ENCODE data around the gene C5AR2. TPM values are rescaled to one million over a fixed set of nuclear protein-coding genes. Genes with fewer than 3 reads are reported as not detected.
A peak's percentile ranks its signal among the peaks of the same experiment; 100 is the strongest.
"Not testable (repeated sequence)": the region's sequence is repeated elsewhere in the genome, so short reads cannot be mapped to it uniquely, and the experiment has no call there.

The C5AR2 gene
- polyA plus RNA-seq, 1 donor = 0.25 TPM

- no CpG with 5 or more reads among the region's 8 CpGs for WGBS (ENCODE audit: insufficient coverage, low lambda C conversion rate)
- Histone ChIP-seq H3K27ac (ENCODE audit: low read length) (no peak overlapping the region), H3K27me3 (ENCODE audit: control insufficient read depth, insufficient read depth, low read length) (peaks cover 4% of the 10 kb centered on the region), H3K4me1 (ENCODE audit: control insufficient read depth, insufficient read depth, low read length) (no peaks in the 10 kb centered on the region), H3K4me3 (ENCODE audit: low read length) (peak overlapping the region; percentile 0), H3K9me3 (ENCODE audit: control insufficient read depth, low read depth, low read length) (peaks cover 4% of the 10 kb centered on the region), H3K36me3 (ENCODE audit: control insufficient read depth, insufficient read depth, low read length) (no peaks in the 10 kb centered on the region)
- DNase-seq = no peak
Measured at GRCh38 chr19:47323409-47323808, 8.6 kb upstream of the C5AR2 start.

- WGBS (ENCODE audit: insufficient coverage, low lambda C conversion rate) = 92% methylated on average over 2 of the region's 12 CpGs
- Histone ChIP-seq H3K27ac (ENCODE audit: low read length) (peak overlapping the region; percentile 23), H3K4me3 (ENCODE audit: low read length) (peak overlapping the region; percentile 0)
Measured at GRCh38 chr19:47323872-47324271, 8.1 kb upstream of the C5AR2 start.

DNA sequence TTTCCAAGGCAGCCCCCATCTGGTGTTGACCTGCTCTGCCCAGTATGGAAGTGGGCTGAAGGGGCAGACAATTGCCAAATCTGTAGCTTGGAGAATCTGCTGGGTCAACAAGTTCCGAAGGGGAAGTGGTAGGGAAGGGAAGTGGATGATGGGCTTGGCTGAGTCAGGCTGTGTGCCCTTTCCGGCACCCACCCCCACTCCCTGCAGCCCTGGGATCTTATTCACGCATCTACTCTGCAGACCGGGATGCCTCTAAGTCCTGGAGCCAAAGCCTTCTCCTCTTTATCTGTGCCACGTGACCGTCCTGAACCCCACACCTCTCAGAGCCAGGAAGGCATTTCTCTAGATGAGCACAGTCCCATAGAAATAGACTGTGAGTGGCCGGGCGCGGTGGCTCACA is 7.5 kb upstream of the C5AR2 start:
- DNase-seq = no peak
- Histone ChIP-seq H3K4me1 (ENCODE audit: control insufficient read depth, insufficient read depth, low read length) (no peaks in the 10 kb centered on the region), H3K27me3 (ENCODE audit: control insufficient read depth, insufficient read depth, low read length) (peaks cover 4% of the 10 kb centered on the region), H3K9me3 (ENCODE audit: control insufficient read depth, low read depth, low read length) (peaks cover 4% of the 10 kb centered on the region), H3K4me3 (ENCODE audit: low read length) (no peak overlapping the region), H3K36me3 (ENCODE audit: control insufficient read depth, insufficient read depth, low read length) (no peaks in the 10 kb centered on the region), H3K27ac (ENCODE audit: low read length) (peak overlapping the region; percentile 23)
- WGBS (ENCODE audit: insufficient coverage, low lambda C conversion rate) = no CpG with 5 or more reads among the region's 9 CpGs

More at GRCh38 chr19:47323872-47324271, 8.1 kb upstream of the C5AR2 start:
- Histone ChIP-seq H3K27me3 (ENCODE audit: control insufficient read depth, insufficient read depth, low read length) (peaks cover 4% of the 10 kb centered on the region), H3K9me3 (ENCODE audit: control insufficient read depth, low read depth, low read length) (peaks cover 4% of the 10 kb centered on the region), H3K36me3 (ENCODE audit: control insufficient read depth, insufficient read depth, low read length) (no peaks in the 10 kb centered on the region), H3K4me1 (ENCODE audit: control insufficient read depth, insufficient read depth, low read length) (no peaks in the 10 kb centered on the region)
- no peak for DNase-seq

- WGBS (ENCODE audit: insufficient coverage, low lambda C conversion rate) = no CpG with 5 or more reads among the region's 9 CpGs
- Histone ChIP-seq H3K9me3 (ENCODE audit: control insufficient read depth, low read depth, low read length) (no peaks in the 10 kb centered on the region), H3K27me3 (ENCODE audit: control insufficient read depth, insufficient read depth, low read length) (no peaks in the 10 kb centered on the region), H3K36me3 (ENCODE audit: control insufficient read depth, insufficient read depth, low read length) (no peaks in the 10 kb centered on the region), H3K27ac (ENCODE audit: low read length) (peak overlapping the region; percentile 67), H3K4me3 (ENCODE audit: low read length) (no peak overlapping the region), H3K4me1 (ENCODE audit: control insufficient read depth, insufficient read depth, low read length) (no peaks in the 10 kb centered on the region)
- peak in 1 of 2 donors; percentile 16 for DNase-seq
Measured at GRCh38 chr19:47330466-47330869, 1.5 kb upstream of the C5AR2 start.

GRCh38 chr19:47331490-47331889 is 485 bp upstream of the C5AR2 start:
- H3K4me1 ChIP-seq (ENCODE audit: control insufficient read depth, insufficient read depth, low read length) = no peaks in the 10 kb centered on the region
- no peaks in the 10 kb centered on the region for H3K9me3 ChIP-seq (ENCODE audit: control insufficient read depth, low read depth, low read length)
- H3K27me3 ChIP-seq (ENCODE audit: control insufficient read depth, insufficient read depth, low read length) = no peaks in the 10 kb centered on the region
- H3K36me3 ChIP-seq (ENCODE audit: control insufficient read depth, insufficient read depth, low read length) = no peaks in the 10 kb centered on the region
- DNase-seq = no peak
- whole genome bisulfite sequencing (ENCODE audit: insufficient coverage, low lambda C conversion rate) = no CpG with 5 or more reads among the region's 6 CpGs
- H3K4me3 ChIP-seq (ENCODE audit: low read length) = no peak overlapping the region
- H3K27ac ChIP-seq (ENCODE audit: low read length) = no peak overlapping the region

- H3K27me3 ChIP-seq (ENCODE audit: control insufficient read depth, insufficient read depth, low read length); H3K9me3 ChIP-seq (ENCODE audit: control insufficient read depth, low read depth, low read length); H3K27ac ChIP-seq (ENCODE audit: low read length); H3K4me1 ChIP-seq (ENCODE audit: control insufficient read depth, insufficient read depth, low read length); H3K36me3 ChIP-seq (ENCODE audit: control insufficient read depth, insufficient read depth, low read length); H3K4me3 ChIP-seq (ENCODE audit: low read length); DNase-seq: not testable (repeated sequence)
- no CpG with 5 or more reads among the region's 18 CpGs for WGBS (ENCODE audit: insufficient coverage, low lambda C conversion rate)
Measured at GRCh38 chr19:47336765-47337718, 5.1 kb downstream of the C5AR2 start.

DNA sequence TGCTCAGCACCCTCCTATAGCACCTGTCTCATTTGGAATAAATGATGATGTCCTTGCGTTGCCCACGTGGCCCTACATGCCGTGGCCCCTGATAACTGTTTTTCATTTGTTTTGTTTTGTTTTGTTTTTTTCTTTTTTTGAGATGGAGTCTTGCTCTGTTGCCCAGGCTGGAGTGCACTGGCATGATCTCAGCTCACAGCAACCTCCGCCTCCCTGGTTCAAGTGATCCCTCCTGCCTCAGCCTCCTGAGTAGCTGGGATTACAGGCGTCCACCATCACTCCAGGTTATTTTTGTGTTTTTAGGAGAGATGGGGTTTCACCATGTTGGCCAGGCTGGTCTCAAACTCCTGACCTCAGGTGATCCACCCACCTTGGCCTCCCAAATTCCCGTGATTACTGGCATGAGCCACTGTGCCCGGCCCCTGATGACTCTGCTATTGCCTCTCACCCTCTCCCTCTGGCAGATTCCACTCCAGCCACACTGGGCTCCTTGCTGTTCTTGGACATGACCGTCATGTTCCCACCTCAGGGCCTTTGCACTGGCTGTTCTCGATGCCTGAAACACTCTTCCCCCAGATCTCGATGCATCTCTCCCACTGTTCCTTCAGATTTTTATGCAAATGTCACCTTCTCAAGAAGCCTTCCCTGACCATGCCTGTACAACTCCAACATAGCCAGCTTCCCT is 7.4 kb downstream of the C5AR2 start:
- 100% methylated on average over 2 of the region's 10 CpGs for WGBS (ENCODE audit: insufficient coverage, low lambda C conversion rate)
- Histone ChIP-seq H3K36me3 (ENCODE audit: control insufficient read depth, insufficient read depth, low read length) (no peaks in the 10 kb centered on the region), H3K9me3 (ENCODE audit: control insufficient read depth, low read depth, low read length) (peaks cover 7% of the 10 kb centered on the region), H3K27ac (ENCODE audit: low read length) (no peak overlapping the region), H3K27me3 (ENCODE audit: control insufficient read depth, insufficient read depth, low read length) (no peaks in the 10 kb centered on the region), H3K4me3 (ENCODE audit: low read length) (no peak overlapping the region), H3K4me1 (ENCODE audit: control insufficient read depth, insufficient read depth, low read length) (no peaks in the 10 kb centered on the region)
- no peak for DNase-seq

DNA sequence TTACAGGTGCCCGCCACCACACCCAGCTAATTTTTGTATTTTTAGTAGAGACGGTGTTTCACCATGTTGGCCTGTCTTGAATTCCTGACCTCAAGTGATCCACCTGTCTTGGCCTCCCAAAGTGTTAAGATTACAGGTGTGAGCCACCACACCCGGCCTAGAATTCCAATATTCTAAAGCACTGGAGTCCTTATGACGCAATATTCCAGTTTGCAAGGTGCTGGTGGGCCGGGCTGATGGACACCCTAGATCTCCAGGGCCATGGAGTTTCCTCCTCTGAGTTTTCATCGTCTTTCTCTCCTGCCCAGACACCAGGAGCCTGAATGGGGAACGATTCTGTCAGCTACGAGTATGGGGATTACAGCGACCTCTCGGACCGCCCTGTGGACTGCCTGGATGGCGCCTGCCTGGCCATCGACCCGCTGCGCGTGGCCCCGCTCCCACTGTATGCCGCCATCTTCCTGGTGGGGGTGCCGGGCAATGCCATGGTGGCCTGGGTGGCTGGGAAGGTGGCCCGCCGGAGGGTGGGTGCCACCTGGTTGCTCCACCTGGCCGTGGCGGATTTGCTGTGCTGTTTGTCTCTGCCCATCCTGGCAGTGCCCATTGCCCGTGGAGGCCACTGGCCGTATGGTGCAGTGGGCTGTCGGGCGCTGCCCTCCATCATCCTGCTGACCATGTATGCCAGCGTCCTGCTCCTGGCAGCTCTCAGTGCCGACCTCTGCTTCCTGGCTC is 8.7 kb downstream of the C5AR2 start:
- H3K4me3 ChIP-seq (ENCODE audit: low read length) = no peak overlapping the region
- no CpG with 5 or more reads among the region's 29 CpGs for WGBS (ENCODE audit: insufficient coverage, low lambda C conversion rate)

DNA sequence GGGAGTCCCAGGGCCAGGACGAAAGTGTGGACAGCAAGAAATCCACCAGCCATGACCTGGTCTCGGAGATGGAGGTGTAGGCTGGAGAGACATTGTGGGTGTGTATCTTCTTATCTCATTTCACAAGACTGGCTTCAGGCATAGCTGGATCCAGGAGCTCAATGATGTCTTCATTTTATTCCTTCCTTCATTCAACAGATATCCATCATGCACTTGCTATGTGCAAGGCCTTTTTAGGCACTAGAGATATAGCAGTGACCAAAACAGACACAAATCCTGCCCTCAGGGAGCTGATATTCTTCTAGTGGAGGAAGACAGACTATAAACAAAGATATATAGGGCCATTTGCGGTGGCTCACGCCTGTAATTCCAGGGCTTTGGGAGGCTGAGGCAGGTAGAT is 9.8 kb downstream of the C5AR2 start:
- Histone ChIP-seq H3K9me3 (ENCODE audit: control insufficient read depth, low read depth, low read length) (peaks cover 7% of the 10 kb centered on the region), H3K4me3 (ENCODE audit: low read length) (no peak overlapping the region), H3K27me3 (ENCODE audit: control insufficient read depth, insufficient read depth, low read length) (no peaks in the 10 kb centered on the region), H3K4me1 (ENCODE audit: control insufficient read depth, insufficient read depth, low read length) (no peaks in the 10 kb centered on the region), H3K36me3 (ENCODE audit: control insufficient read depth, insufficient read depth, low read length) (no peaks in the 10 kb centered on the region), H3K27ac (ENCODE audit: low read length) (no peak overlapping the region)
- DNase-seq = no peak
- no CpG with 5 or more reads among the region's 4 CpGs for WGBS (ENCODE audit: insufficient coverage, low lambda C conversion rate)

More for the DNA sequence above, 8.7 kb downstream of the C5AR2 start:
- DNase-seq = no peak
- H3K9me3 ChIP-seq (ENCODE audit: control insufficient read depth, low read depth, low read length) = peaks cover 7% of the 10 kb centered on the region
- no peak overlapping the region for H3K27ac ChIP-seq (ENCODE audit: low read length)
- H3K4me1 ChIP-seq (ENCODE audit: control insufficient read depth, insufficient read depth, low read length) = no peaks in the 10 kb centered on the region
- H3K36me3 ChIP-seq (ENCODE audit: control insufficient read depth, insufficient read depth, low read length) = no peaks in the 10 kb centered on the region
- no peaks in the 10 kb centered on the region for H3K27me3 ChIP-seq (ENCODE audit: control insufficient read depth, insufficient read depth, low read length)

GRCh38 chr19:47343194-47343802 is 11.3 kb downstream of the C5AR2 start:
- WGBS (ENCODE audit: insufficient coverage, low lambda C conversion rate) = 80% methylated on average over 1 of the region's 11 CpGs

More at GRCh38 chr19:47343194-47343802, 11.3 kb downstream of the C5AR2 start:
- H3K27me3 ChIP-seq (ENCODE audit: control insufficient read depth, insufficient read depth, low read length) = no peaks in the 10 kb centered on the region
- peaks cover 7% of the 10 kb centered on the region for H3K9me3 ChIP-seq (ENCODE audit: control insufficient read depth, low read depth, low read length)
- no peaks in the 10 kb centered on the region for H3K4me1 ChIP-seq (ENCODE audit: control insufficient read depth, insufficient read depth, low read length)
- H3K27ac ChIP-seq (ENCODE audit: low read length) = no peak overlapping the region
- H3K36me3 ChIP-seq (ENCODE audit: control insufficient read depth, insufficient read depth, low read length) = no peaks in the 10 kb centered on the region
- no peak for DNase-seq
- H3K4me3 ChIP-seq (ENCODE audit: low read length) = no peak overlapping the region

Data from large intestine (tissue), 3 donors.